C4-2B (cell line): ENCODE data around the gene ARSA.

Experiments used
- H3K27ac ChIP-seq: fragments of 450-650 bp; 2 replicates; pipeline ENCODE4 v1.5.1; 2017
- ZFX ChIP-seq: fragments of 450-650 bp; IDR thresholded peaks from 2 replicates; pipeline ENCODE4 v1.6.1; 2017
- TF ChIP-seq, protein P1 (sequence below): fragments of 450-650 bp; conservative IDR thresholded peaks from 2 replicates; pipeline ENCODE4 v1.5.1; 2017; ENCODE audit warnings: mild to moderate bottlenecking

ARSA gene

DNA sequence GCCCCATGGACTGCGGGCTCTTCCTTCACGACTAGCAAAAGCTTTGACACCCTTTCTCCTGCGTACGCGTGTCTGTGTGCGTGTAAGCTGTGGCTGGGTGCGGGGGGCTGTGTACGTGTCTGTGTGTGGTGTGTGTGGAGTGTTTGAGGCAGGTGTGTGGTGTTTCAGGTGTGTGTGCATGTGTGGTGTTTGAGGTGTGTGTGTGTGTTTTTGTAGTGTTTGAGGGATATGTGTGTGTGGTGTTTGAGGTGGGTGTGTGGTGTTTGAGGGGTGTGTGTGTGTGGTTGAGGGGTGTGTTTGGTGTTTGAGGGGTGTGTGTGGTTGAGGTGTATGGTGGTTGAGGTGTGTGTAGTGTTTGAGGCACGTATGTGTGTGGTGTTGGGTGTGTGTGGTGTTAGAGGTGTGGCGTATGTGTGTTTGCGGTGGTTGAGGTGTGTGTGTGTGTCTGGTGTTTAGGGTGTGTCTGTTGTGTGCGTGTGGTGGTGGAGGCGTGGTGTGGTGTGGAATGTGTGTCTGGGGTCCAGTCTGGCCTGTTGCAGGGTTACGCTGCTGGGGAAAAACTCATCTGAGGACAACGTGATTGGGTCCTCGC is 687 bp upstream of the ARSA start:
- peak overlapping the region; percentile 83 for H3K27ac ChIP-seq
- no peak for TF ChIP-seq ZFX
- TF ChIP-seq, protein P1, sequence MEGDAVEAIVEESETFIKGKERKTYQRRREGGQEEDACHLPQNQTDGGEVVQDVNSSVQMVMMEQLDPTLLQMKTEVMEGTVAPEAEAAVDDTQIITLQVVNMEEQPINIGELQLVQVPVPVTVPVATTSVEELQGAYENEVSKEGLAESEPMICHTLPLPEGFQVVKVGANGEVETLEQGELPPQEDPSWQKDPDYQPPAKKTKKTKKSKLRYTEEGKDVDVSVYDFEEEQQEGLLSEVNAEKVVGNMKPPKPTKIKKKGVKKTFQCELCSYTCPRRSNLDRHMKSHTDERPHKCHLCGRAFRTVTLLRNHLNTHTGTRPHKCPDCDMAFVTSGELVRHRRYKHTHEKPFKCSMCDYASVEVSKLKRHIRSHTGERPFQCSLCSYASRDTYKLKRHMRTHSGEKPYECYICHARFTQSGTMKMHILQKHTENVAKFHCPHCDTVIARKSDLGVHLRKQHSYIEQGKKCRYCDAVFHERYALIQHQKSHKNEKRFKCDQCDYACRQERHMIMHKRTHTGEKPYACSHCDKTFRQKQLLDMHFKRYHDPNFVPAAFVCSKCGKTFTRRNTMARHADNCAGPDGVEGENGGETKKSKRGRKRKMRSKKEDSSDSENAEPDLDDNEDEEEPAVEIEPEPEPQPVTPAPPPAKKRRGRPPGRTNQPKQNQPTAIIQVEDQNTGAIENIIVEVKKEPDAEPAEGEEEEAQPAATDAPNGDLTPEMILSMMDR: no peak

DNA sequence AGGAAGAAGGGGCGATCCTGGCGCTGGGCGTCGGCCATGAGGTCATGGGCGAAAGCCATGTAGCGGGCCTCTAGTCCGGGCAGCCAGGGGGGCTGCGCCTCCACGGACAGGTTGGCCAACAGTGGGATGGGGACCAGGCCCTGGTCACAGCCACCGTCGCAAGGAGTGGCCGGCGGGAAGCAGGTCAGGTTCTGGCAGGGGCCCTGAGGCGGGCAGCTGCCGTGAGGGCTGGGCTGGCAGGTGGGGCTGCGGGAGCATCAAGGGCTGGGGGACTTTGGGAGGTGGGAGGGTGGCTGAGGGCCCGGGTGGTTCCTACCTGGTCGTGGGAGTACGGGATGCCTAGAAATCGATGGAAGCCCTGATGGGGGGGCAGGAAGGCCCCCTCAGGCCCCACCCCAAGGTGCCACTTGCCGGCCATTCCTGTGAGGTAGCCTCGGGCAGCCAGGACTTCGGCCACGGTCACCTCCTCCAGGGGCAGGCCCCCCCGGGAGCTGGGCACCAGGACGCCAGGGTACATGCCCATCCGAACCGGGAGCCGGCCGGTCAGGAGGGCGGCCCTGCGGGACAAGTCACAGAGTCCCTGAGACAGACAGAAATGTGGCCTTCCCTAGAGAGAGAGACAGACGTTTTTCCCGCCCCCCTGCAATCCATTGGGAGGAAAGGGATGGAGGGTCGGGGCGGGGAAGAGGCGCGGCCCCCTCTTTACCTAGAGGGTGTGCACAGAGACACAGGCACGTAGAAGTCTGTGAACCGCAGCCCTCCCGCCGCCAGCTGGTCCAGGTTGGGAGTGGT is 906 bp downstream of the ARSA start:
- H3K27ac ChIP-seq: peak overlapping the region; percentile 83
- TF ChIP-seq ZFX: no peak
- TF ChIP-seq, protein P1: no peak

DNA sequence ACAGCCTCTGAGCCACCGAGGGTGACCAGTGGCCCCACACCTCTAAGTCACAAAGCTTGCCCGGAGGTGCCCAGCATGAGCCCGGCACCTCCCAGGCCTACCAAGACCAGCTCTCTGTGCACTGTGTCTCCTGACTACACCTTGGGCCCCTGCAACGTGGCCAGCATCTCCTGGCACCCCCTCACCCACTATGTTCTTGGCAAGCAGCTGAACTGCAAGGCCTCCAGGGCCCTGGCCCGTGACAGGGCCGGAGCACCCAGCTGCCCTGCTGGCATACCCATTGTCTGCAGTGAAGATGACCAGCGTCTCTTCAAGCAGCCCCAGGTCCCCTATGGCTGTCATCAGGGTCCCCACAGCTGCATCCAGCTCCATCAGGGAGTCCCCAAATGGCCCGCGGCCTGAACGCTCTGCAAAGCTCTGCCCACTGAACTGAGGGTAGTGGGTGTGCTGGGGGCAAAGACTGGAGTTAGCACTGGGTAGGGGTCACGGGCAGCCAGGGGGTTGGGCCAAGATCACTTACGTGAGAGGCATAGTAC is 1.6 kb downstream of the ARSA start:
- no peak for TF ChIP-seq ZFX
- TF ChIP-seq, protein P1: peak; percentile 0; the same call in 1 of the 2 replicates
- H3K27ac ChIP-seq: peak overlapping the region; percentile 83; the same call in 1 of the 2 replicates

DNA sequence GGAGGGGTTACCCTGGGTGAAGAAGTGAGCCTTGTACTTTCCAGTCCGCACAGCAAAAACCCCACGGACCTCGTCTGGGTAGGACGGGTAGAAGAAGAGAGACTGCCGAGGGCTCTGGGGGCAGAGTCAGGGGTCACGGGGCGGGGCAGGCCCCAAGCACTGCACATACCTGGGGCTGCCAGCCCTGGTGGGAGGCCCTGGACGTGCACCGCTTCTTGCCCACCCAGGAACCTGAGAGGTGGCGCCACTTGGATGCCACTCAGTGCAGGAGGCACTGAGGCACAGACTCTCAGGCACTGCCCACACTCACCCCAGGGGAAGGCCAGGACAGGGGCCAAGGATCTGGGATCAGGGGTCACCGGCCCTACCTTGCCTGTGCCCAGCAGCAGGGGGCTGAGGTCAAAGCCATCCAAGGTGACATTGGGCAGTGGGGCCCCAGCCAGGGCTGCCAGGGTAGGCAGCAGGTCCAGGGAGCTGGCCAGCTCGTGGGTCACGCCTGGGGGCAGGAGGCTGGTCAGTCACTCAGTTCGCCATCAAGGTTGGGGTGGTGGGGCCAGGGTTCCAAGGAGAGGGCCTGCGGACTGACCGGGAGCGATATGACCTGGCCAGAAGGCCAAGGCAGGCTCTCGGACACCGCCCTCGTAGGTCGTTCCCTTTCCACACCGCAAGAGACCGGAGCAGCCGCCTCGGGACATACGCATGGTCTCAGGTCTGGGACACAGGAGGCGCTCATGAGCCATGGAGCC is 2.2 kb downstream of the ARSA start:
- H3K27ac ChIP-seq: no peak overlapping the region
- TF ChIP-seq ZFX: no peak
- TF ChIP-seq, protein P1: 0 out of 2 replicates have a peak, but pooled peaks have one; percentile 15

DNA sequence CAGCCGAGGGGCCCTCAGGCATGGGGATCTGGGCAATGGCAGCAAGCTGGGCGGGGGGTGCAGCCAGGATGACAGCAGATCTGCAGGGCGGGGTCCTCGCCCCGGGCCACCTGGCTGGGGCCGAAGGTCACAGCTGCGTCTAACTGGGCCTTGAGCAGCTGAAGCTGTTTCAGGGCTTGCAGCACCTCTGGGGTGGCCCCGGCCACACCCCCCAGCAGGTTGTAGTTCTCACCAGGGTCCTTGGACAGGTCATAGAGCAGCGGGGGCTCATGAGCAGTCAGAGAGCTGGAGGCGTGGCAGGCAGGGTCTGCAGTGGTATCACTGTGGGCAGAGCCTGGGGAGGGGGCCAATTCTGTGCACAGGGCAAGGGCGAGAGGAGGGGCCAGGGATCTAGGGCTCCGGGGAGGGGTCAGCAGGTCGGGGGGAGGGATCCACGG is 2.8 kb downstream of the ARSA start:
- no peak overlapping the region for H3K27ac ChIP-seq
- TF ChIP-seq, protein P1: no peak
- no peak for TF ChIP-seq ZFX

DNA sequence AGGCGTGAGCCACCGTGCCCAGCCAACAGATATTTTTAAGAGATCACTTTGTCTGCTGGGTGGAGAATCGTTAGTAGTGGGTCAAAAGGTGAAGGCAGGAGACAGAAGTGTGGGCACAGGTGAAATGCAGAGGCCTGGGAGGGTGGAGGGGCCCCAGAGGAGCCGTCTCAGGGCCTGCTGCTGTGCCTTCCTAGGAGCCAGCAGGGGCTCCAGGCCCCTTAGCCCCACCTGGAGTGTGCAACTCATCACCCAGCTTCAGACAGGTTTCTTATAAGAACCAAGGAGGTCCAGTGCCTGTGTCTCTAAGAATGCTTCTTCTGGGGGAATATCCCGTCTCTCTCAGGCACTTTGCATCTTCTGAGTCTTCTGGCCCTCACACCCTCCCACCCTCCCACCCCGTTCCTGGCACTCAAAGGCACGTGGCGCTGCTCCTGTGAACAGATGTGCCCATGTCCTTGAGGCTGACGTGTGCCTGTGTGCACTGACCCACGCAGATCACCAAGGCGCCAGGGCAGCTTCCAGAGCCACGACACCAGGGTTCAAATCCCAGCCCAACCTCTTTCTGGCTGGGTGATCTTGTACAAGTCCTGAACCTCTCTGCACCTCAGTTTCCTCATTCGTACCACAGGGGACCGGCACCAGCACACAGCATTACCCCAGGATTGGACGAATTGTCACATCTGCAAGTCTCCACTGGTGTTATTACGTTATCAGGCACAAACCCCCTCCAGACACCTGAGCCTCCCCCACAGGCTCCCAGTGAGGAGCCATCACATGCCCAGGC is 3.4 kb downstream of the ARSA start:
- peak overlapping the region; percentile 99; the same call in 1 of the 2 replicates for H3K27ac ChIP-seq
- no peak for TF ChIP-seq ZFX
- TF ChIP-seq, protein P1: no peak
